GM18909 (cell line): ENCODE data around the gene DAB1.

Experiments
- ATAC-seq: cut with Tn5 transposase; IDR thresholded peaks from one replicate; pipeline ENCODE4 v1.9.1; 2021; ENCODE audit warnings: mild to moderate bottlenecking; ENCODE audit not compliant: unreplicated experiment, poor library complexity

Gene DAB1

DNA sequence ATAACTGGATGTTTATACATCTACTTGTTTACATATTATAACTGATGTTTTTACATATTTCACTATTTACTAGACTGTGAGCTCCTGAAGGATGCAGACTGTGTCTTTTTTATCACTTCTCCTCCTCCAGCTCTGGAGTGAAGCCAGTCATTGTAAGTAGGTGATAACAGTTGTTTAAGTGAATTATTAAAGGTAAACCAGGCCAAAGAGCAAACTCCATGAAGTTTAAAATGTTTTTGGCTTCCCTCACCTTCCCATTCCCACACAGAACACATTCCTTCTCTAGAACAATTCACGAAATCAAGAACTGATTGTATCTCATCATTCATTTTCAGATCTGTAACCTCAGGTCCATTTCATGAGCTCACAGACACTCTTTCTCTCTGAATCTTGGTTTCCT is 98.3 kb downstream of the DAB1 start:
- ATAC-seq, result no peak

DNA sequence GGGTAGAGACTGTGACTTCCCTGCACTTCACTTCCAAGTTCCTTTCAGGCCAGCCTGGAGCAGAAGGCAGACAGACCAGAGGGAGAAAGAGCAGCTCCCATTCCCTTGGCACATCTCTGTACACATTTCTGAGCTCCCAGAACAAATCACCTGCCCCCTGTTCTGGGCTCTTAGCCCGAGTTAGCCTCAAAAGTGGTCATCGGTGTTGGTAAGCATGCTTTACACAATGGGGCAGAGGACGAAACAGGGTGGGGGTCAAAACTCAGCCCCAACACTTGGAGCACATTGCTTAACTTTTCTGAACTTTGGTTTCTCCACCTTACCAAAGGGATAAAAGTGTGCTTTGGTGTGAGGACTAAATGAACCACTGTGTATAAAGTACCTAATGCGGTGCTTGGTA is 98.7 kb downstream of the DAB1 start:
- ATAC-seq, result no peak

- no peak for ATAC-seq
These were observed 99.5 kb downstream of the DAB1 start for GRCh38 chr1:57324388-57324787.

GRCh38 chr1:57321776-57322175 is 102.1 kb downstream of the DAB1 start:
- ATAC-seq, result no peak

- no peak for ATAC-seq
These were observed 104.1 kb downstream of the DAB1 start for GRCh38 chr1:57319791-57320190.

GRCh38 chr1:57319165-57319564 is 104.7 kb downstream of the DAB1 start:
- ATAC-seq, result no peak

- ATAC-seq, result no peak
These were observed 107.0 kb downstream of the DAB1 start for GRCh38 chr1:57316861-57317260.

- ATAC-seq, result no peak
These were observed 107.6 kb downstream of the DAB1 start for GRCh38 chr1:57316291-57316690.

- no peak for ATAC-seq
These were observed 111.0 kb downstream of the DAB1 start for GRCh38 chr1:57312869-57313268.

GRCh38 chr1:57311411-57311810 is 112.4 kb downstream of the DAB1 start:
- no peak for ATAC-seq

DNA sequence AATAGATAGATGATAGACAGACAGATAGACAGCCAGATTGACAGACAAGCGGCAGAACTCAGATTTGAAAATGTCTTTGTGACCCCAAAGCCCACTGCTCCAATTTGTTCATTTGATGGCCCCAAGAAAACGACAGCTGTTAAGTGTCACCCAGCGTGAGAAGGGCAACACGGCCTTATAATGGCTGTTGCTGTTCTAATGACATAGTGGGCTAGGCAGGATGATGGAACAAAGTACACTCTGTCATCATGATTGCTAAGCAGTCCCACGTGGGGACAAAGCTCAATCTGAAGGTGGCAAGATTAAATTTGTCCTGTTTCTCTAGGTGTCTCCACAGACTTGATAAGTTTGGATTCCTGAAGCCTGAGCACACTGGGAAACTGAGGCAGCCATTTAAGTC is 112.9 kb downstream of the DAB1 start:
- no peak for ATAC-seq

DNA sequence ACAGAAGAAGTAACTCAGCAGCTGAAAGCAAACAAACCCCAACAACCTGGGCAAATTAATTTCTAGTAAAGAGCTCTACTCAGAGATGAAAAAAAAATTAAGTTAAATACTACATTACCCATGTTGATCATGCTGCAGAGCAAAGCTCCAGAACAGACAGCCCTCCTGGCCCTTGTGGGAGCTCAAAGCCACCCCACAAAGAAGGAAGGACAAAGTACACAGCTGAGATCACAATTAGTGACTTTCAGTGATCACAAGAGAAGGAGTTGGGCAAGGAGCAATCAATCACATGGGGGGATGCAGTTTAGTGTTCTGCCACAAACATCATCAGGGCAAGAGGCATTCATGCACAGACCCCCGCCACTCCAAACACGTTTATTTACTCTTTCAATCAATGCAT is 114.2 kb downstream of the DAB1 start:
- ATAC-seq, result no peak

DNA sequence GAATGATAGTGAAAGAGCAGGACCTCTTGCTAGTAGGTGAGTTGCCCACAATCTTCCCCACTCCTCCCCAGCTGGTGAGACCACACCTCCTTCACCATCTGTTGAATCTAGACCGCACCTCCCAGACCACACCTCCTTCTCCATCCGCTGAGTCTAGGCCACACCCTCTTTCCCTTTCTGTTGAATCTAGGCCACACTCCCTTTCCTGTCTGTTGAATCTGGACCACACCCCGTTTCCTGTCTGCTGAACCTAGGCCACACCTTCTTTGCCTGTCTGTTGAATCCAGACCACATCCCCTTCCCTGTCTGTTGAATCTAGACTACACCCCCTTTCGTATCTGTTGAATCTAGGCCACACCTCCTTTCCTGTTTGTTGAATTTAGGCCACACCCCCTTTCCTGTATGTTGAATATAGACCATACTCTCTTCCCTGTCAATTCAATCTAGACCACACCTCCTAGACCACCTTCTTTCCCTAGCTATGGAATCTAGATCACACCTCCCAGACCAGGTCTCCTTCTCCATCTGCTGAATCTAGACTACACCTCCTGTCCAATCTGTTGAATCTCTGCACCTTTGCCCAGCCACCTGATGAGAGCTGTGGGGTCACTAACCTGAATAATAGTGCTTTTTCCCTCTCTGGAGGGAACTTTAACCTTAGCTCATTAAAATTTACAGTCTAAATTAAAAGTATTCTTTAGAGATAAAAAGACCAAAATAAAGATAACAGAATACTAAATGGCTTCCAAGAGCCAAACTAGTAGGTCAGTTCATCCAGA is 116.3 kb downstream of the DAB1 start:
- ATAC-seq, result peak; percentile 91

GRCh38 chr1:57304591-57304990 is 119.3 kb downstream of the DAB1 start:
- ATAC-seq, result no peak

GRCh38 chr1:57302812-57303596 is 120.9 kb downstream of the DAB1 start:
- ATAC-seq, result no peak

- no peak for ATAC-seq
These were observed 123.7 kb downstream of the DAB1 start for GRCh38 chr1:57300186-57300585.

GRCh38 chr1:57296726-57297250 is 127.1 kb downstream of the DAB1 start:
- no peak for ATAC-seq

DNA sequence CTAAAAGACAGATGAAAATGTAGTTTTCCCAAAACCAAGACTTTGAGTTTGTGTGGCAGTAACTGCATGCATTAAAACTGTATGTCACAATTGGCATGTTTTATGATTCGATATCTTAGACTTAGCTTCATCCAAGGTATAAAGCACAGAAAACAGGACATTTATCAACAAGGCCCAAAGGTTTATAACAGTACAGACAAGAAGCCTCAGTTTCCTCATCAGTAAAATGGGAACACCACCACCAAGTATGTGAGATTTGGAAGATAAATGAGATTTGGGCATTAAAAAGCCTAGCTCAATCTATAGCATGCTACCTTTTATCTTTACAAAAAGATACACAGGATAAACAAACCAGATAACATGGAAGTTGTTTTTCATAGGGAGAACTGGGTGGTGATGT is 128.5 kb downstream of the DAB1 start:
- ATAC-seq, result no peak

- ATAC-seq, result no peak
These were observed 129.7 kb downstream of the DAB1 start for GRCh38 chr1:57294177-57294576.

- ATAC-seq, result no peak
These were observed 130.6 kb downstream of the DAB1 start for GRCh38 chr1:57293214-57293613.

DNA sequence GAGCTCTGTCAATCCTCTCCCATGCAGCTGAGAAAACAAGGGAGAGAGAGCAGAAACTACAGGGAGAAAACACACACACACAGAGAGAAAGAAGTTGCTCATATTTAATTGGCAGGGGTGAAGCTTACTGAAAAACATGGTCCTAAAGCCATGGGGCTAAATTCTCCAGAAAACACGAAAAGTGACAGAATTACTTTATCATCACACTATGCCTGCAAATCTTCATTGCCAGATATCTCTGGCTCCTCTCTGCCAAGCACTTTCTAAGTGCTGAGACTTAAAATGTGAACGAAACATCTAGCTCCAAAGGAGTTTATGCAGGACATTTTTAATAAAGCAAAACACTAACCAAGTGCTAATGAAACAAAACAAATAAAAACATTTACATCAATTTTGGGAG is 134.1 kb downstream of the DAB1 start:
- ATAC-seq, result no peak

DNA sequence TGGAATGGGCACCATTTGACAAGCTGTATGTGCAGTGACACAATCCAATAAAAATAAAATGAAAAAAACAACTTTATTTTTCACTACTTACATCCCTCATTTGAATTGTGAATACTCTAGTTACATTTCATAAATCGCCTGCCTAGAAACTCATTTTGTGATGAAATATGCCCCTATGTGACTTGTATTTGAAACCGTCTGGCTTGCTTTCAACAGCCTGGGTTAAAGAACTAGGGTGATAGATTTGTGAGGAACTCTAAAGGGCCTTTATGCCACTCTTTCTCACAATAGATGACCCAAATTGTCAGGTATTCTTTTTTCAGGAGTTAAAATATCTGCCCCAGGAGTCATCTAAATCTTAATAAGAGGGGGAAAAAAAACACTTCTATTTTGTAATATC is 137.9 kb downstream of the DAB1 start:
- no peak for ATAC-seq
